HepG2 (cell line): Measurements from ENCODE around the gene TMOD2.

Experiments used
- CEBPB ChIP-seq: IDR thresholded peaks from 2 replicates; pipeline ENCODE4 v1.6.1; 2011; ENCODE audit warnings: low read depth, low read length, improper control_type of control experiment, borderline replicate concordance
- KDM1A ChIP-seq: IDR thresholded peaks from 2 replicates; pipeline ENCODE4 v1.6.1; 2016; ENCODE audit warnings: missing compliant biosample characterization
- NFAT5 ChIP-seq: sonication (generic); formaldehyde crosslinking; IDR thresholded peaks from 2 replicates; pipeline ENCODE4 v1.4.0; 2020; ENCODE audit warnings: missing genetic modification reagents
- POLR2A ChIP-seq, 2 experiments: IDR thresholded peaks; 2 replicates each; pipeline ENCODE4 v1.6.1; 2011; ENCODE audit warnings: low read depth in 2 of 2, low read length in 2 of 2, mild to moderate bottlenecking in 1 of 2, moderate library complexity in 1 of 2; ENCODE audit not compliant: insufficient read depth in 1 of 2
- POLR2AphosphoS5 ChIP-seq: IDR thresholded peaks from 2 replicates; pipeline ENCODE4 v1.6.1; 2012; ENCODE audit warnings: low read depth, low read length
- PRDM4 ChIP-seq: sonication (generic); formaldehyde crosslinking; IDR thresholded peaks from 2 replicates; pipeline ENCODE4 v1.9.0; 2021; ENCODE audit warnings: missing genetic modification reagents, borderline replicate concordance
- SAP130 ChIP-seq: IDR thresholded peaks from 2 replicates; pipeline ENCODE4 v1.6.1; 2016; ENCODE audit warnings: low read depth
- TARDBP ChIP-seq: sonication (generic); formaldehyde crosslinking; IDR thresholded peaks from 2 replicates; pipeline ENCODE4 v1.8.0; 2022; ENCODE audit warnings: mild to moderate bottlenecking, missing genetic modification reagents
- TCF12 ChIP-seq, 2 experiments: fragments of 450-650 bp in 1 of 2; sonication (generic) in 1 of 2; formaldehyde crosslinking in 1 of 2; IDR thresholded peaks; 2 replicates each; pipeline versions ENCODE4 v1.6.1 to v1.8.0; 2017 to 2022; ENCODE audit warnings: antibody characterized with exemption in 1 of 2, mild to moderate bottlenecking in 1 of 2, missing genetic modification reagents in 1 of 2, moderate library complexity in 1 of 2
- ZFP1 ChIP-seq: IDR thresholded peaks from 2 replicates; pipeline ENCODE4 v1.6.1; 2016
- ZNF431 ChIP-seq: sonication (generic); formaldehyde crosslinking; IDR thresholded peaks from 2 replicates; pipeline ENCODE4 v1.9.0; 2022; ENCODE audit warnings: missing genetic modification reagents, low read depth, mild to moderate bottlenecking, borderline replicate concordance
- ZNF550 ChIP-seq: sonication (generic); formaldehyde crosslinking; IDR thresholded peaks from 2 replicates; pipeline ENCODE4 v1.4.0; 2020; ENCODE audit warnings: mild to moderate bottlenecking, missing genetic modification reagents, borderline replicate concordance
- ZNF660 ChIP-seq: sonication (generic); formaldehyde crosslinking; IDR thresholded peaks from 2 replicates; pipeline ENCODE4 v1.5.1; 2020; ENCODE audit warnings: mild to moderate bottlenecking, low read depth, missing genetic modification reagents, borderline replicate concordance
- TF ChIP-seq, protein P1 (sequence below): sonication (generic); formaldehyde crosslinking; conservative IDR thresholded peaks from 2 replicates; pipeline ENCODE4 v1.8.1; 2023; ENCODE audit warnings: missing genetic modification reagents

DNA sequence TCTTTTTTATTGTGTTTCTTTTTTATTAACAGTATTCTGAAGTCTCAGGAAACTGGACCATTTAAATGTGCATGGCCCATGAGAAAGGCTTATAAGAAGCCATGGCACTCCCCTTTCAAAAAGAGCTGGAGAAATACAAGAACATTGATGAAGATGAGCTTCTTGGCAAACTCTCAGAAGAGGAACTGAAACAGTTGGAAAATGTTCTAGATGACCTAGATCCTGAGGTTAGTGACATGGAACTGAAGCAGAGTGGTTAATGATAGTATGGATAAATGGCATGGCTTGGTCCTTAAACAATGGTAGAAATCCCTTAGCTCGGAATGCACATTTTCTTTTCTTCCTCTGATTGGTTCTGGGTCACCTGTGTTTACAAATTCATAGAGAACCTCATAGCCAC, 14.9 kb downstream of the TMOD2 start:
- TF ChIP-seq KDM1A = no peak
- TF ChIP-seq, protein P1, sequence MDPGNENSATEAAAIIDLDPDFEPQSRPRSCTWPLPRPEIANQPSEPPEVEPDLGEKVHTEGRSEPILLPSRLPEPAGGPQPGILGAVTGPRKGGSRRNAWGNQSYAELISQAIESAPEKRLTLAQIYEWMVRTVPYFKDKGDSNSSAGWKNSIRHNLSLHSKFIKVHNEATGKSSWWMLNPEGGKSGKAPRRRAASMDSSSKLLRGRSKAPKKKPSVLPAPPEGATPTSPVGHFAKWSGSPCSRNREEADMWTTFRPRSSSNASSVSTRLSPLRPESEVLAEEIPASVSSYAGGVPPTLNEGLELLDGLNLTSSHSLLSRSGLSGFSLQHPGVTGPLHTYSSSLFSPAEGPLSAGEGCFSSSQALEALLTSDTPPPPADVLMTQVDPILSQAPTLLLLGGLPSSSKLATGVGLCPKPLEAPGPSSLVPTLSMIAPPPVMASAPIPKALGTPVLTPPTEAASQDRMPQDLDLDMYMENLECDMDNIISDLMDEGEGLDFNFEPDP (CRISPR knock-in tag) = no peak
- no peak for TF ChIP-seq ZNF550 (CRISPR knock-in tag)
- TF ChIP-seq POLR2AphosphoS5 = no peak
- no peak for TF ChIP-seq SAP130 (CRISPR knock-in tag)
- no peak for TF ChIP-seq PRDM4 (CRISPR knock-in tag)
- TF ChIP-seq ZNF660 = no peak
- no peak for TF ChIP-seq TCF12 (IDR thresholded peaks at IDR 0.05)
- no peak for TF ChIP-seq TCF12 (CRISPR knock-in tag; IDR thresholded peaks at IDR 0.05)
- no peak for TF ChIP-seq NFAT5 (CRISPR knock-in tag)
- TF ChIP-seq CEBPB = no peak
- TF ChIP-seq ZFP1 = no peak
- TF ChIP-seq TARDBP (CRISPR knock-in tag) = no peak
- no peak for TF ChIP-seq POLR2A (IDR thresholded peaks at IDR 0.05; ENCODE audit: insufficient read depth in 1 of 2, low read depth in 2 of 2, low read length in 2 of 2)
- no peak for TF ChIP-seq ZNF431 (CRISPR knock-in tag)
